GOT3 (cell line): ENCODE data around the gene DECR2.
"Not testable (repeated sequence)": the region's sequence is repeated elsewhere in the genome, so short reads cannot be mapped to it uniquely, and the experiment has no call there.

ENCODE experiments used
- DNase-seq: peaks from one replicate; lab custom pipeline; 2025; ENCODE audit warnings: mixed read lengths; lab: John Stamatoyannopoulos, UW

DECR2 gene

GRCh38 chr16:367333-367903 is 34.3 kb upstream of the DECR2 start:
- no peak for DNase-seq

GRCh38 chr16:368388-369158 is 33.1 kb upstream of the DECR2 start:
- no peak for DNase-seq

DNA sequence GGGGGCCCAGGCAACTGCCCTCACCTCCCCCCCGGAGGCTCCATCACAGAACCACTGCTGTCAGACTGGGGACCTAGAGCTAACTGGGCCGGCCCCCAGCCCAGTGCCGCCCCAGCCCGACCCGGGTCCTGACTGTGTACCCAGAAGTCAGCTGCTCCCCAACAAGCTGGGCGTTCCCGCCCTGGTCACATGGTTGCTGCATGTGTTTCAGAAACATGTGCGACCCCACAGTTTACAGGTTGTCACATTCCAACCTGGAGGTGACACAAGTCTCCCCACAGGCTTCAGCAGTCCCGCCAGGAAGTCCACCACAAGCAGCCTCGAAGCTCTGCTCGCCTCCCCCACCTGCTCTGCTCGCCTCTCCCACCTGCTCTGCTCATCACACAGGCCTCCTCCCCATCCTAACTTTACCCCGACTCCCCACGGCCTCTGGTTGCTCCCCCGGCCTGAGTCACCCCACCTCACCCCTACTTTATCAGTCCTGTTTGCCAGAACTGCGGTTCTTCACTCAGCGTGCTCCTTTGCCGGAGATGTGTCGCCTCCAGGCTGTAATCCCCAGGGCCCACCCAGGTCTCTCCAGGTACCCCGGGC is 32.3 kb upstream of the DECR2 start:
- no peak for DNase-seq

GRCh38 chr16:369866-370436 is 31.7 kb upstream of the DECR2 start:
- no peak for DNase-seq

DNA sequence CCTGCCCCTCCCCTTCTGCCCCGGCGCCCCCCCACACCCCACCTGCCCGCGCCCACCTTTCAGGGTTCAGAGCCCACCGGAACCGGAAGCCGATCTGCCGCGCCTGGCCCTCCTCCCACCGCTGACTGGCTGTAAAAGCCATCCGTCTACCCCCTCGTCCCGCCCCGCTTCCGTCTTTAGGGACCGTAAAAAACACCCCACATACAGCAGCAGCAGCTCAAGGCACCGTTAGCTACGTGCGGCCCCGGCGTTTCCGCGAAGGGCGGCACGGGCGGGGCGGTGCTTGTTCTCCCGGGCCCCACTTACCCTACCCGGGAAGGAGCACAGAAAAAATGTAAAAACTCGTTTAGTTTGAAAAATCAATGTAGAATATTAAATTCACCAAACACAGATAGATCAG is 31.2 kb upstream of the DECR2 start, which contains the start of gene MRPL28:
MRPL28 (minus strand) TSS at position 96 of the 400 bp plus-strand sequence. CDS start 320 bp downstream, outside the sequence.
- DNase-seq = peak; percentile 80

DNA sequence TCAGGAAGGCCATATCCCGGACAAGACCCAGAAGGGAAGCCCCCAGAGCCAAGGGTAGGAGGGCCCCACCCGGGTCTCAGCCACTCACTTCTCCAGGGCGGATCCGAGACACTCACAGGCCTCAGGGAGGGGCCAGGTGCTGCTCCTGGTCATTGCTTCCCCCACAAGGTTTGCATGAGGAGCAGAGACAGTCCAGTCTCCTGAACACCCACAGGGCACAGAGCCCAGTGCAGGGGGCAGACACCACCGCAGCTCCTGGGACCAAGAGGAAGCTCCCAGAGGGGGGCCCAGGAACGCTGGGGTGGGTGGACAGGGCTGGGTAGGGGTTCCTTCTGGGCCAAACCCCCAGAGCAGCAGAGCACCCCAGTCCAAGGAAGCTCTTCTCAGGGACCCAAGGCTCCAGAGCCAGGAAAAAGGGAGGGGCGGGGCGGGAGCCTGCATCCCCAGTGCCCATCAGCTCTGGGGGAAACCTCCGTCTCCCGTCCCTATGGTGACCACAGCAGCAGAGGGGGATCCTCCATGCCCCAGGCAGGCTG is 30.6 kb upstream of the DECR2 start:
- DNase-seq = no peak

DNA sequence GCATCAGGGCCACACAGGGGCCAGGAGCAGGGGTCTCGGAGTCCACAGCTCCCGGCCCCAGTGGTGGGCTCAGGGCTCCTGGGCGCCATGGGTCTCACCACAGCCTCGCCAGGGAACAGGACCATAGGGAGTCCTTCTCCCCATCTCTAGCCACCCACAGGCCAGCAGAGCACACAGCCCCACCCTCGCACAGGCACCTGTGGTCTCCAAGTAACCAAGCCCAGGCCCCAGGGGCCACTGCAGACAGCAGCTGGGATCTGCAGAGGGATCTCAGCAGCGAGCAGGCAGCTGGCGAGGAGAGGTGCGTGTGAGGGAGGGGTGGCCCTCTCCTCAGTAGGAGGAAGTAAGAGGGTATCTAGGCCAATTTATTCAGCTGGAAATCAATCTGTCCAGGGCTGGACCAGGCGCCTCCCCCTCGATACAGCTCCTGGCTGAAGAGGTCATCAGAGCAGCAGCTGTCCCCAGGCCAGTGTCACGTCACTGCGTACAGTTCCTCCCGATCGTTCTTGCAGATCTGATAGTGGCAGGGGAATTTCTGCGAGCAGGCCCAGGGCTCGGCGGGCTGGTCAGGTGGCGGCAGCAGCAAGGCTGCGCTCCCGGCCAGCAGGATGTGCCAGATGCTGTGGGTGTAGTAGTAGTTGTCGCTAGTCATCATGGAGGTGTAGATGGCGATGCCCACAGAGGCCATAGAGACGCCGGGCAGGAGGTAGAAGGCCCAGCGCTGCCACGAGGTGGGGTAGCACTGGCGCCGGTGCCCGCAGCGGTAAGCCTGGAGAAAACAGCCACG is 30.0 kb upstream of the DECR2 start:
- no peak for DNase-seq

DNA sequence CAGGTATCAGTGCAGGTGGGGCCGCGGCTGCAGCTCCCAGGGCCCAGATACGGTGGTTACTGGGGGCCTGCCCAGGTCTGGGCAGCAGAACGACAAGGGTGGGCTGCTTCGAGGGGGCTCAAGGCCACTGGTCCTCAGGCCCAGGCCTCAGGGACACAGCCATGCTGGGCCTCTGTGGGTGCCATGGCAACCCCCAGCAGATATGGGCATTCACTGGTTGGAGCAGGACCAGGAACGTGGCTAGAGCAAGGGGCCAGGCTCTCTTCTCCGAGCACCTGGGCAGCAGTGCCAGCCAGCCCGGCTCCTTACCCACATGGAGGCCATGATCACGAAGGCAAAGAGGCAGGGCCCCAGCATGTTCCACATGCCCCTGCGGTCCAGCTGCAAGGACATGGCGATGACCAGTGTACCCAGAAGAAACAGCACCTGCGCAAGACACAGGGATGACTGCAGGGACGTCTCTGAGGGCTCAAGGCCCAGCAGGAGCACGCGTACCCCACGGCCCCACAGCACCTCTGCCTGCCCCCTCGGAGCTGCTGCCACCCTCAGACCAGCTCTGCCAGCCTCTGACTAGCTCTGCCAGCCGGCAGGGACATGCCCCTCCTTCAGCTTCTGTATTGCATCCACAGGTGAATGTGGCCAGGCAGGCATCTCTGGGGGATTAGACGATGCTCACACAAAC is 29.2 kb upstream of the DECR2 start:
- no peak for DNase-seq

GRCh38 chr16:373020-373598 is 28.6 kb upstream of the DECR2 start:
- DNase-seq = no peak

DNA sequence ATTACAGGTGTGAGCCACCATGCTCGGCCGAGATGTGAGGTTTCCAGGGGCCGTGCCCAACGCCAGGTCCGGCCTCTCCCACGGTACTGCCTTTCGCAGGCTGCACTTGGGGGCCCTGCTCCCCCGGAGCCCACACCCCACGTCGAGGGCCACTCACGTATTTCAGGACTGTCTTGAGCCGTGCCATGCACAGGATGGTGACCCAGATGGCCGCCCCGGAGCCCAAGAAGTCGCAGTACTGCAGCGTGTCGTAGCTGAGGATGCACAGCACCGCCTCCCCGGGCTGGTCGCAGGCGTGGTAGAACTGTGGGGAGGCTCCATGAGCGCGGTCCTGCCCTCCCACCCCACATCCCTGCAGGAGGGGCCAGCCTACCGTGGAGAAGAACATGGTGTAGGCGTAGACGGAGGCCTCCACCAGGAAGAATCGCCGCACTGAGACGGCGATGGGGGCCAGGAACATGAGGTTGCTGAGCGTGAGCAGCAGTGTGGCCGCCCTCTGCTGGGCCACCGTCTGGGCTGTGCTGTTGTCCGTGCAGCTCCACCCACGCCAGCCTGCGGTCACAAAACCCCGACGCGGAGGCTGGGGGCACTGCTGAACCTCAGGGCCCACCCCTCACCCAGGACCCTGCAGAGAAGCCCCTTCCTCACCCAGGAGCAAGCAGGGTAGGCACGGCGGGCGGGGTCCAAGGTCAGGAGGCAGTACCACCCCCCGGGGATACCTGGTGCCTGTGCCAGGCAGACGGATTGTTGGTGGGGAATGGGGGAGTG is 27.7 kb upstream of the DECR2 start:
- no peak for DNase-seq

DNA sequence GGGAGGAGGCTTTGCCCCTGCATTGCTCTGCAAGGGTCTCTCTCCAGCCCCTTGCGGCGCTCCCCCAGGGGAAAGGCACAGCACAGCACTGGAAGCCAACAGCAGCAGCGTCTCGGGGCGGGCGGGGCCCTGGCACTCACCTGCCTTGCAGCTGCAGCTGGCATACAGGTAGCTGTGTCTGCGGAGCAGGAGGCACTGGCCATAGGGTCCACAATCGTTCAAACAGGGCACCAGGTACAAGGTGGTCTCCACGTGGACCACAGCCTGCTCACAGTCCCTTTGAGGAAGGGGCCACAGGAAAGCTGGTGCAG is 27.1 kb upstream of the DECR2 start:
- no peak for DNase-seq

DNA sequence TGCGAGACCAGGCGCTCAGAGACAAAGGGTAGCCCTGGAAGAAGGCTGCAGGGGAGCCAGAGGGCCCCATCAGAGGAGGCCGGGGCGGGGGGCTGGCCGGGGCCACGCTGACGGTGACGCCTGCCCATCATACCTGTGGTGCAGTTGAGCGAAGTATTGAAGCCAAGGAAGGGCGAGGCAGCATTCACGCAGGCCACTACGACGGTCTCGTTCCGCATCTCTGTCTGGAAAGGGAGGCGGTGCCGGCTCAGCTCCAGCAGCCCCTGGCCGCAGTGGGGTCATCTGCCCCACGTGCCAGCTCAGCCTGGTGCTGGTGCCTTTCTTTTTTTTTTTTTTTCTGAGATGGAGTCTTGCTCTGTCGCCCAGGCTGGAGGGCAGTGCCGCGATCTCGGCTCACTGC is 26.5 kb upstream of the DECR2 start:
- no peak for DNase-seq

- no peak for DNase-seq
These were observed 25.5 kb upstream of the DECR2 start for GRCh38 chr16:375927-376816.

- no peak for DNase-seq
These were observed 24.8 kb upstream of the DECR2 start for GRCh38 chr16:376817-377418.

- no peak for DNase-seq
These were observed 24.2 kb upstream of the DECR2 start for GRCh38 chr16:377419-377951.

- DNase-seq = not testable (repeated sequence)
These were observed 23.4 kb upstream of the DECR2 start for GRCh38 chr16:378113-378820.

GRCh38 chr16:378821-379182 is 22.9 kb upstream of the DECR2 start:
- DNase-seq = no peak
